Trophoblast cell (in vitro differentiated cells and primary cell): ENCODE results near the gene NSRP1.
"Not testable (repeated sequence)": the region's sequence is repeated elsewhere in the genome, so short reads cannot be mapped to it uniquely, and the experiment has no call there.

Experiments used
- DNase-seq, 2 donors: peaks; one replicate each; pipeline ENCODE4 v3.0.0-alpha.2; 2016
- H2AFZ ChIP-seq: 2 replicates; pipeline ENCODE4 v1.6.1; 2013; ENCODE audit warnings: low read length, moderate library complexity, mild to moderate bottlenecking; ENCODE audit not compliant: insufficient read depth, poor library complexity
- H2AK5ac ChIP-seq: 2 replicates; pipeline ENCODE4 v1.6.1; 2013; ENCODE audit warnings: mild to moderate bottlenecking, low read length
- H2BK120ac ChIP-seq: 2 replicates; pipeline ENCODE4 v1.6.1; 2013; ENCODE audit warnings: low read length, mild to moderate bottlenecking, moderate library complexity; ENCODE audit not compliant: insufficient read depth, poor library complexity
- H2BK12ac ChIP-seq: 2 replicates; pipeline ENCODE4 v1.6.1; 2013; ENCODE audit warnings: mild to moderate bottlenecking, low read length, moderate library complexity
- H2BK5ac ChIP-seq: 2 replicates; pipeline ENCODE4 v1.6.1; 2013; ENCODE audit warnings: low read length, low read depth, moderate library complexity, mild to moderate bottlenecking; ENCODE audit not compliant: poor library complexity
- H3K14ac ChIP-seq: 2 replicates; pipeline ENCODE4 v1.6.1; 2013; ENCODE audit warnings: mild to moderate bottlenecking, low read length
- H3K18ac ChIP-seq: 2 replicates; pipeline ENCODE4 v1.6.1; 2013; ENCODE audit warnings: mild to moderate bottlenecking, low read length
- H3K23ac ChIP-seq: 2 replicates; pipeline ENCODE4 v1.6.1; 2013; ENCODE audit warnings: low read length
- H3K27ac ChIP-seq: 2 replicates; pipeline ENCODE4 v1.5.1; 2013; ENCODE audit warnings: low read depth, mild to moderate bottlenecking, inconsistent platforms, low read length, moderate library complexity
- H3K27me3 ChIP-seq: 2 replicates; pipeline ENCODE4 v1.6.1; 2013; ENCODE audit warnings: inconsistent platforms, mild to moderate bottlenecking, low read length, moderate library complexity; ENCODE audit not compliant: insufficient read depth
- H3K36me3 ChIP-seq, 2 experiments: 1 replicate in 1 of 2; 2 replicates in 1 of 2; pipeline ENCODE4 v1.6.1; 2013; ENCODE audit warnings: low read length in 2 of 2, mild to moderate bottlenecking in 2 of 2, moderate library complexity in 1 of 2; ENCODE audit not compliant: insufficient read depth in 2 of 2, control insufficient read depth in 1 of 2
- H3K4ac ChIP-seq: 2 replicates; pipeline ENCODE4 v1.6.1; 2013; ENCODE audit warnings: low read depth, mild to moderate bottlenecking, low read length, moderate library complexity
- H3K4me1 ChIP-seq, 2 experiments: 1 replicate in 1 of 2; 2 replicates in 1 of 2; pipeline ENCODE4 v1.6.1; 2013; ENCODE audit warnings: low read length in 2 of 2, mild to moderate bottlenecking in 2 of 2, moderate library complexity in 1 of 2; ENCODE audit not compliant: insufficient read depth in 2 of 2, control insufficient read depth in 1 of 2
- H3K4me2 ChIP-seq: 2 replicates; pipeline ENCODE4 v1.6.1; 2013; ENCODE audit warnings: inconsistent platforms, mild to moderate bottlenecking, low read length, moderate library complexity
- H3K4me3 ChIP-seq: 2 replicates; pipeline ENCODE4 v1.5.1; 2013; ENCODE audit warnings: mild to moderate bottlenecking, low read depth, low read length, inconsistent platforms
- H3K79me1 ChIP-seq: one replicate; pipeline ENCODE4 v1.6.1; 2013; ENCODE audit warnings: low read length
- H3K79me2 ChIP-seq: 2 replicates; pipeline ENCODE4 v1.6.1; 2013; ENCODE audit warnings: low read length, mild to moderate bottlenecking; ENCODE audit not compliant: control insufficient read depth, insufficient read depth, poor library complexity
- H3K9ac ChIP-seq: 2 replicates; pipeline ENCODE4 v1.6.1; 2013; ENCODE audit warnings: mild to moderate bottlenecking, low read length
- H3K9me3 ChIP-seq: 2 replicates; pipeline ENCODE4 v1.6.1; 2013; ENCODE audit warnings: low read depth, mild to moderate bottlenecking, control low read depth, inconsistent platforms, low read length; ENCODE audit not compliant: insufficient read depth
- H4K12ac ChIP-seq: 2 replicates; pipeline ENCODE4 v1.6.1; 2013; ENCODE audit warnings: low read depth, mild to moderate bottlenecking, low read length, moderate library complexity
- H4K8ac ChIP-seq: 2 replicates; pipeline ENCODE4 v1.6.1; 2013; ENCODE audit warnings: low read depth, mild to moderate bottlenecking, low read length, moderate library complexity
- H4K91ac ChIP-seq: one replicate; pipeline ENCODE4 v1.6.1; 2013; ENCODE audit warnings: low read depth, mild to moderate bottlenecking, low read length, moderate library complexity
- WGBS: extraction: QIAGEN DNeasy Blood & Tissue Kit; methylation state at CpG from one replicate; pipeline ENCODE4 v1.1.7; 2013; ENCODE audit warnings: missing lambda C conversion rate; ENCODE audit not compliant: insufficient read length, insufficient coverage; ENCODE audit errors: extremely low coverage; 5-methylcytosine and 5-hydroxymethylcytosine counted together

NSRP1 gene

GRCh38 chr17:30199600-30199999 is 83.0 kb downstream of the NSRP1 start:
- no CpG with 5 or more reads among the region's 5 CpGs for WGBS
- DNase-seq: no peak
- Histone ChIP-seq H2AFZ (no peak overlapping the region), H3K4me1 (peaks cover 0 to 5% of the 10 kb centered on the region in 2 experiments), H3K36me3 (no peaks in the 10 kb centered on the region), H3K79me1 (no peaks in the 10 kb centered on the region), H3K79me2 (no peaks in the 10 kb centered on the region), H3K23ac (no peak overlapping the region), H2AK5ac (no peak overlapping the region), H3K18ac (no peak overlapping the region), H4K12ac (no peak overlapping the region), H3K9ac (no peak overlapping the region), H3K27ac (no peak overlapping the region), H2BK12ac (no peak overlapping the region), H2BK5ac (no peak overlapping the region), H3K4me3 (no peak overlapping the region), H4K91ac (no peak overlapping the region), H2BK120ac (no peak overlapping the region), H3K27me3 (no peaks in the 10 kb centered on the region), H3K4ac (no peak overlapping the region), H3K4me2 (no peak overlapping the region), H4K8ac (no peak overlapping the region), H3K14ac (no peak overlapping the region), H3K9me3 (no peaks in the 10 kb centered on the region)

GRCh38 chr17:30200106-30200505 is 83.5 kb downstream of the NSRP1 start:
- no peak overlapping the region for H2BK5ac ChIP-seq
- H2BK12ac ChIP-seq: no peak overlapping the region
- H3K27me3 ChIP-seq: no peaks in the 10 kb centered on the region
- H2BK120ac ChIP-seq: no peak overlapping the region
- H2AFZ ChIP-seq: no peak overlapping the region
- H3K23ac ChIP-seq: no peak overlapping the region
- H3K18ac ChIP-seq: no peak overlapping the region
- no peak overlapping the region for H4K91ac ChIP-seq
- no peak overlapping the region for H3K4me2 ChIP-seq
- H4K8ac ChIP-seq: no peak overlapping the region
- no CpG with 5 or more reads among the region's 10 CpGs for WGBS
- H3K27ac ChIP-seq: no peak overlapping the region
- no peaks in the 10 kb centered on the region for H3K79me1 ChIP-seq
- DNase-seq: peak in 1 of 2 donors; percentile 41
- no peak overlapping the region for H3K4ac ChIP-seq
- H4K12ac ChIP-seq: no peak overlapping the region
- peaks cover 0 to 5% of the 10 kb centered on the region in 2 experiments for H3K4me1 ChIP-seq
- H3K79me2 ChIP-seq: no peaks in the 10 kb centered on the region
- H3K9ac ChIP-seq: no peak overlapping the region
- no peak overlapping the region for H2AK5ac ChIP-seq
- no peak overlapping the region for H3K4me3 ChIP-seq
- no peaks in the 10 kb centered on the region for H3K9me3 ChIP-seq
- H3K36me3 ChIP-seq: no peaks in the 10 kb centered on the region
- H3K14ac ChIP-seq: no peak overlapping the region

- not testable (repeated sequence) for H3K27ac ChIP-seq, H3K23ac ChIP-seq, H3K36me3 ChIP-seq, H3K18ac ChIP-seq, H3K4me3 ChIP-seq, H4K8ac ChIP-seq, H2BK12ac ChIP-seq, H3K14ac ChIP-seq, H4K91ac ChIP-seq, H3K79me1 ChIP-seq, H3K4me1 ChIP-seq, H3K4ac ChIP-seq, H2BK5ac ChIP-seq, H2AK5ac ChIP-seq, H4K12ac ChIP-seq, H3K9me3 ChIP-seq, H3K4me2 ChIP-seq, H2AFZ ChIP-seq, H3K9ac ChIP-seq, H3K27me3 ChIP-seq, H3K79me2 ChIP-seq, H2BK120ac ChIP-seq
- peak; percentile 88 to 90 for DNase-seq
- WGBS: no CpG with 5 or more reads among the region's 9 CpGs
These were observed 84.0 kb downstream of the NSRP1 start for GRCh38 chr17:30200656-30201055.

GRCh38 chr17:30203471-30203981 is 86.9 kb downstream of the NSRP1 start:
- Histone ChIP-seq H3K4ac (no peak overlapping the region), H3K27ac (no peak overlapping the region), H4K91ac (no peak overlapping the region), H2BK12ac (no peak overlapping the region), H3K18ac (no peak overlapping the region), H3K79me1 (no peaks in the 10 kb centered on the region), H4K8ac (no peak overlapping the region), H4K12ac (no peak overlapping the region), H3K27me3 (no peaks in the 10 kb centered on the region), H3K4me1 (peaks cover 0 to 5% of the 10 kb centered on the region in 2 experiments), H3K36me3 (no peaks in the 10 kb centered on the region), H2AK5ac (no peak overlapping the region), H2AFZ (no peak overlapping the region), H3K9me3 (no peaks in the 10 kb centered on the region), H2BK5ac (no peak overlapping the region), H3K4me3 (no peak overlapping the region), H3K4me2 (peak overlapping the region; percentile 11), H3K79me2 (no peaks in the 10 kb centered on the region), H2BK120ac (no peak overlapping the region), H3K14ac (no peak overlapping the region), H3K9ac (no peak overlapping the region), H3K23ac (no peak overlapping the region)
- WGBS: no CpG with 5 or more reads among the region's 6 CpGs
- DNase-seq: peak; percentile 87 to 89
